Body of pancreas (tissue), 4 donors: ENCODE results near the gene DGKA. TPM values are rescaled to one million over a fixed set of nuclear protein-coding genes. Genes with fewer than 3 reads are reported as not detected.
"Not testable (repeated sequence)": the region's sequence is repeated elsewhere in the genome, so short reads cannot be mapped to it uniquely, and the experiment has no call there.

Source experiments
- ATAC-seq: fragments of 150-250 bp; one replicate; pipeline ENCODE4 v1.9.1; 2016
- DNase-seq, 4 donors: peaks; one replicate each; pipeline ENCODE4 v3.0.0-alpha.2; 2019
- H3K27ac ChIP-seq, 4 donors: fragments of 200-600 bp; sonication (generic); 1 replicate in 3 of 4; 2 replicates in 1 of 4; pipeline versions ENCODE4 v1.5.1 to v1.6.1; 2016 to 2019; ENCODE audit warnings: mild to moderate bottlenecking in 1 of 4, mixed read lengths in 1 of 4, moderate library complexity in 1 of 4
- H3K27me3 ChIP-seq, 2 donors: fragments of 200-600 bp; sonication (generic); one replicate each; pipeline ENCODE4 v1.6.0; 2016; ENCODE audit warnings: mild to moderate bottlenecking in 1 of 2
- H3K36me3 ChIP-seq, 2 donors: fragments of 200-600 bp; sonication (generic); replicated peaks in 1 of 2; 2 replicates each; pipeline ENCODE4 v1.5.1; 2016; ENCODE audit warnings: low read depth in 2 of 2; ENCODE audit not compliant: insufficient read depth in 1 of 2
- H3K4me1 ChIP-seq: fragments of 200-600 bp; sonication (generic); one replicate; pipeline ENCODE4 v1.6.0; 2016
- H3K4me3 ChIP-seq, 2 donors: fragments of 200-600 bp; sonication (generic); 1 replicate in 1 of 2; 2 replicates in 1 of 2; pipeline ENCODE4 v1.5.1; 2016 to 2019
- H3K9me3 ChIP-seq, 3 donors: fragments of 200-600 bp; sonication (generic); 1 replicate in 2 of 3; 2 replicates in 1 of 3; pipeline ENCODE4 v1.5.1; 2016
- POLR2A ChIP-seq, 3 donors: fragments of 450-650 bp; IDR thresholded peaks; one replicate each; pipeline ENCODE4 v1.6.1; 2016; ENCODE audit warnings: antibody characterized with exemption in 3 of 3, mild to moderate bottlenecking in 2 of 3
- WGBS, 2 donors: methylation state at CpG; one replicate each; pipeline ENCODE4 v1.1.5; 2017; 5-methylcytosine and 5-hydroxymethylcytosine counted together
- intact Hi-C: fragments of 100-400 bp; cut with DNase I; formaldehyde crosslinking; loops from one replicate; pipeline ENCODE4 v1.15.1; 2023
- total RNA-seq, 2 donors: library from RNA; depleted of rRNA; stranded (reverse); fragments of >200 nt; gene quantifications; one replicate each; pipeline ENCODE4 v1.1.0, GENCODE V29; 2016
- TF ChIP-seq, protein P1 (sequence below), 7 experiments: fragments of 450-650 bp in 4 of 7; fragments of 200-600 bp in 3 of 7; sonication (generic) in 3 of 7; IDR thresholded peaks; one replicate each; pipeline ENCODE4 v1.5.1; 2016 to 2019; ENCODE audit warnings: antibody characterized with exemption in 7 of 7

Gene DGKA
- total RNA-seq, 2 donors from 2014 or later = 33.3 to 128 TPM

DNA sequence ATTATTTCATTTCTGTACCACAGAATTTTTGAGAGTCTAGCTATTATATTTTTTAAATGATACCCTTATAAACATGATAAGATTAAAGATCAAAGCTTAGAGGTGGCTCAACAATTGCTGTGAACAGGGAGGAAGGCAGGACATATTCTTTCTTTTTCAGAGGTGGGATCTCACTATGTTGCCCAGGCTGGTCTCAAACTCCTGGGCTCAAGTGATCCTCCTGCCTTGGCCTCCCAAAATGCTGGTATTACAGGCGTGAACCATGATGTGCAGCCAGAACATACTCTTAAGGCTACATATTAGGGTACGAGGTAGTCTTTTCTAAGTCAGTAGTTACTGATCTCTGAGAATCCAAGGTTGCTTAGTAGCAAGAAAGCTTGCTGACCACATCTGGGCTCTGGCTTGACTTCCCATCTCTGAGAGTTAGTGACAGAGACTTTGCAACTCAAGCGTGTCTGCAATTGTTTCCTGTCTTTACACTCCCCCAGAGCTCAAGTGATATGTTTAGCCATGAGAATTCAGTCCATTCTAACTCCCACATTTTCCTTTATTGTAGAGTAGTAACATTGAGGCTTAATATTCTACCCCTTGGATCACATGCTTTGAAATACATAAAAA lies 51.5 kb downstream of the DGKA start:
- no peak overlapping the region for H3K4me3 ChIP-seq
- TF ChIP-seq, protein P1, sequence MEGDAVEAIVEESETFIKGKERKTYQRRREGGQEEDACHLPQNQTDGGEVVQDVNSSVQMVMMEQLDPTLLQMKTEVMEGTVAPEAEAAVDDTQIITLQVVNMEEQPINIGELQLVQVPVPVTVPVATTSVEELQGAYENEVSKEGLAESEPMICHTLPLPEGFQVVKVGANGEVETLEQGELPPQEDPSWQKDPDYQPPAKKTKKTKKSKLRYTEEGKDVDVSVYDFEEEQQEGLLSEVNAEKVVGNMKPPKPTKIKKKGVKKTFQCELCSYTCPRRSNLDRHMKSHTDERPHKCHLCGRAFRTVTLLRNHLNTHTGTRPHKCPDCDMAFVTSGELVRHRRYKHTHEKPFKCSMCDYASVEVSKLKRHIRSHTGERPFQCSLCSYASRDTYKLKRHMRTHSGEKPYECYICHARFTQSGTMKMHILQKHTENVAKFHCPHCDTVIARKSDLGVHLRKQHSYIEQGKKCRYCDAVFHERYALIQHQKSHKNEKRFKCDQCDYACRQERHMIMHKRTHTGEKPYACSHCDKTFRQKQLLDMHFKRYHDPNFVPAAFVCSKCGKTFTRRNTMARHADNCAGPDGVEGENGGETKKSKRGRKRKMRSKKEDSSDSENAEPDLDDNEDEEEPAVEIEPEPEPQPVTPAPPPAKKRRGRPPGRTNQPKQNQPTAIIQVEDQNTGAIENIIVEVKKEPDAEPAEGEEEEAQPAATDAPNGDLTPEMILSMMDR (IDR thresholded peaks at IDR 0.05) = no peak
- no peak for TF ChIP-seq POLR2A (IDR thresholded peaks at IDR 0.05)
- WGBS, 2 donors = 60 to 87% methylated on average over 3 of the region's 3 CpGs
- no peak overlapping the region for H3K27ac ChIP-seq
- ATAC-seq = no peak
- no peaks in the 10 kb centered on the region for H3K4me1 ChIP-seq
- no peaks in the 10 kb centered on the region for H3K9me3 ChIP-seq
- intact Hi-C loops = loop anchor here (10.0 kb wide), 1 partner anchor 1732 kb away; no protein-coding TSS in a partner anchor
- no peaks in the 10 kb centered on the region for H3K27me3 ChIP-seq
- H3K36me3 ChIP-seq = peaks cover 0 to 6% of the 10 kb centered on the region in 2 donors
- no peak for DNase-seq

DNA sequence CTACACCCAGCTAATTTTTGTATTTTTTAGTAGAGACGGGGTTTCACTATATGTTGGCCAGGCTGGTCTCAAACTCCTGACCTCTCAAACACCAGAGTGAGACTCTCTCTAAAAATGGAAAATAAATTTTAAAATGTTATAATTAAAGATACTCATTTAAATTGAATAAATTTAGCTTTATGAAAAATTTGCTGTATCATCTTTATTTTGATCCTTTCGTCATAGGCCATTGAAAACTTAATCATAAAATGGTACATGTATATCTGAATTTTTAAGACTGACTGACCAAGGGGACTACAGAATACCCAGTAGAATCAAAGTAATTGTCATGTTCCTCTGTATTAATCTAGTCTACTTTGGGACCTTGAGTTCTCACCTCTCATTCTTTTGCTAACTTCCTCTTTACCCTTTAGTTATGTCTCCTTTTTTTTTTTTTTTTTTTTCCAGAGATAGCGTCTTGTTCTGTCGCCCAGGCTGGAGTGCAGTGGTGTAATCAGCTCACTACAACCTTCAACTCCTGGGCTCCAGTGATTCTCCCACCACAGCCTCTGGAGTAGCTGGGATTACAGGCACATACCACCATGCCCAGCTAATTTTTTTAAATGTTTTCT lies 52.4 kb downstream of the DGKA start:
- no peak for TF ChIP-seq POLR2A (IDR thresholded peaks at IDR 0.05)
- TF ChIP-seq, protein P1 (IDR thresholded peaks at IDR 0.05) = no peak
- Histone ChIP-seq H3K4me3 (no peak overlapping the region), H3K27me3 (no peaks in the 10 kb centered on the region), H3K36me3 (peaks cover 5 to 9% of the 10 kb centered on the region in 2 donors), H3K9me3 (no peaks in the 10 kb centered on the region), H3K4me1 (no peaks in the 10 kb centered on the region), H3K27ac (no peak overlapping the region)
- DNase-seq (no peak), ATAC-seq (no peak)
- intact Hi-C loops = loop anchor here (10.0 kb wide), 1 partner anchor 1731 kb away; no protein-coding TSS in a partner anchor
- 65 to 76% methylated on average over 4 of the region's 4 CpGs for WGBS, 2 donors

DNA sequence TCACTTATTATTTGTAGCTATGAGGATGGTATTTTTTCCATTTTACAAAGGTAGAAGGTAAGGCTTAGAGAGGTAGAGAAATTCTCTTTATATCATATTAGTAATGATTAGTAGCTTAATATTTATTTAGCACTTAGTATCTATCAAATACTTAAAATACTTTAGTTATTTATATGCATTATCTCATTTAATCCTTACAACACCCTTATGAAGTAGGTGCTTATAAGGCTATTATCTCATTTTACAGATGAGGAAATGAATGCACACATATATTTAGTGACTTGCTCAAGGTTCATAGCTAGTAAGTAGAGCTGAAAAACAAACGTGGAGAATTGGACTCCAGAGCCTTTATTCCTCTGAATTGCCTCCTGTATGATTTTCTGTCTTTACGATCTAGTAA lies 53.9 kb downstream of the DGKA start:
- Histone ChIP-seq H3K9me3 (no peaks in the 10 kb centered on the region), H3K27me3 (no peaks in the 10 kb centered on the region), H3K4me3 (no peak overlapping the region), H3K36me3 (peaks cover 5 to 9% of the 10 kb centered on the region in 2 donors), H3K4me1 (no peaks in the 10 kb centered on the region), H3K27ac (no peak overlapping the region)
- 50 to 59% methylated on average over 2 of the region's 2 CpGs for WGBS, 2 donors
- DNase-seq = no peak
- no peak for ATAC-seq
- TF ChIP-seq POLR2A (IDR thresholded peaks at IDR 0.05) = no peak
- TF ChIP-seq, protein P1 (IDR thresholded peaks at IDR 0.05) = no peak
- intact Hi-C loops = loop anchor here (10.0 kb wide), 1 partner anchor 1730 kb away; no protein-coding TSS in a partner anchor

DNA sequence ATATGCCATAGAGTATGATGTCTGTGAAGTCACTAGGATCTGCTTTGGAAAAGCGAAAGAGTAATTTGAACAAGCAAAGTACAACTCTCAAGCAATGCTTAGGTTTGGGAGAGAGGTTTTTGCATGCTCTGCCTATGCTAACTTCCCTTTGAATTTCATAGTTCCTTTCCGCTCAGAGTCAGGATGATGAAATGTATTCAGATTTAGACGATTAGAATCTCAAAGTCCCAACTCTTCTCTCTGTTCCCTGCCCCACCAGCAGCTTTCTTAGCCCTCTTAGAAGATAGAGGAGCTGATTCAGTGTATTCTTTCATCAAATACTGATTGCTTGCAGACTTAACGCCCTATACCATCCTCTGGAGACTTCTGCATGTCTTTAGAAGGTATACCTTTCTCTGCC lies 54.4 kb downstream of the DGKA start:
- ATAC-seq (no peak), DNase-seq (no peak)
- peaks cover 5 to 8% of the 10 kb centered on the region in 2 donors for H3K36me3 ChIP-seq
- H3K4me3 ChIP-seq = no peak overlapping the region
- H3K27me3 ChIP-seq = no peaks in the 10 kb centered on the region
- WGBS, 2 donors = 77 to 82% methylated on average over 4 of the region's 4 CpGs
- intact Hi-C loops = loop anchor here (10.0 kb wide), 1 partner anchor 1729 kb away; no protein-coding TSS in a partner anchor
- no peaks in the 10 kb centered on the region for H3K4me1 ChIP-seq
- no peak for TF ChIP-seq POLR2A (IDR thresholded peaks at IDR 0.05)
- TF ChIP-seq, protein P1 (IDR thresholded peaks at IDR 0.05) = no peak
- no peak overlapping the region for H3K27ac ChIP-seq
- H3K9me3 ChIP-seq = no peaks in the 10 kb centered on the region

DNA sequence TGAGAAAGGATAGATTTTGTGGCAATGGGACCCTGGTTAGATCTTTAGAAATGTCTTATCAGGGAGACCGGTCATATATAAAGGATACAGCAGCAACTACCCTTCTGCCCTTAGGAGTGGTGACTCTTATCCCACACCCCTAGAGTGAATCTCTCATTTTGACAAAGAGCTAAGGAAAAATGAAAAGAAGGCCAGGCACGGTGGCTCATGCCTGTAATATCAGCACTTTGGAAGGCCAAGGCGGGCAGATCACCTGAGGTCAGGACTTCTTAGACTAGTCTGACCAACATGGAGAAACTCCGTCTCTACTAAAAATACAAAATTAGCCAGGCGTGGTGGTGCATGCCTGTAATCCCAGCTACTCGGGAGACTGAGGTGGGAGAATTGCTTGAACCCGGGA lies 55.0 kb downstream of the DGKA start:
- WGBS, 2 donors = 86 to 95% methylated on average over 7 of the region's 7 CpGs
- ATAC-seq = not testable (repeated sequence)
- H3K36me3 ChIP-seq = peaks cover 5 to 13% of the 10 kb centered on the region in 2 donors

More for the DNA sequence above, 55.0 kb downstream of the DGKA start:
- intact Hi-C loops = loop anchor here (10.0 kb wide), 1 partner anchor 1729 kb away; no protein-coding TSS in a partner anchor
- H3K9me3 ChIP-seq, H3K27ac ChIP-seq, DNase-seq, H3K27me3 ChIP-seq, H3K4me3 ChIP-seq, H3K4me1 ChIP-seq: not testable (repeated sequence)
